Mesendoderm (in vitro differentiated cells): ENCODE results near the gene MRPS25.

Experiments used
- DNase-seq: peaks from one replicate; pipeline ENCODE4 v3.0.0; 2013
- H2AK5ac ChIP-seq: 2 replicates; pipeline ENCODE4 v1.6.1; 2013; ENCODE audit warnings: low read length, inconsistent platforms
- H2BK120ac ChIP-seq: 2 replicates; pipeline ENCODE4 v1.6.1; 2013; ENCODE audit warnings: low read depth, mild to moderate bottlenecking, low read length, moderate library complexity, mixed read lengths
- H2BK15ac ChIP-seq: replicated peaks from 2 replicates; pipeline ENCODE4 v1.6.1; 2013; ENCODE audit warnings: low read depth, mild to moderate bottlenecking, moderate library complexity
- H2BK5ac ChIP-seq: 2 replicates; pipeline ENCODE4 v1.6.1; 2013; ENCODE audit warnings: low read length, inconsistent platforms
- H3K18ac ChIP-seq: 2 replicates; pipeline ENCODE4 v1.6.1; 2013; ENCODE audit warnings: mild to moderate bottlenecking, low read length, mixed read lengths
- H3K23ac ChIP-seq: one replicate; pipeline ENCODE4 v1.6.1; 2013; ENCODE audit warnings: low read length
- H3K27ac ChIP-seq: 2 replicates; pipeline ENCODE4 v1.5.1; 2013; ENCODE audit warnings: low read depth, mild to moderate bottlenecking, inconsistent platforms, low read length, moderate library complexity
- H3K27me3 ChIP-seq: 2 replicates; pipeline ENCODE4 v1.6.1; 2013; ENCODE audit warnings: low read length, control low read depth, mild to moderate bottlenecking, inconsistent platforms; ENCODE audit not compliant: insufficient read depth, poor library complexity
- H3K36me3 ChIP-seq: 2 replicates; pipeline ENCODE4 v1.6.1; 2013; ENCODE audit warnings: low read length, inconsistent platforms; ENCODE audit not compliant: control insufficient read depth, insufficient read depth
- H3K4ac ChIP-seq: one replicate; pipeline ENCODE4 v1.6.1; 2013; ENCODE audit warnings: low read depth, mild to moderate bottlenecking, low read length, moderate library complexity
- H3K4me1 ChIP-seq: 2 replicates; pipeline ENCODE4 v1.6.1; 2013; ENCODE audit warnings: low read depth, low read length, inconsistent platforms; ENCODE audit not compliant: control insufficient read depth
- H3K4me2 ChIP-seq: 2 replicates; pipeline ENCODE4 v1.6.1; 2013; ENCODE audit warnings: low read length
- H3K4me3 ChIP-seq: 2 replicates; pipeline ENCODE4 v1.5.1; 2013; ENCODE audit warnings: mild to moderate bottlenecking, low read length
- H3K56ac ChIP-seq: one replicate; pipeline ENCODE4 v1.6.1; 2013; ENCODE audit warnings: low read length
- H3K79me1 ChIP-seq: 2 replicates; pipeline ENCODE4 v1.6.1; 2013; ENCODE audit warnings: low read length, inconsistent platforms
- H3K79me2 ChIP-seq: 2 replicates; pipeline ENCODE4 v1.6.1; 2013; ENCODE audit warnings: mild to moderate bottlenecking, low read length; ENCODE audit not compliant: control insufficient read depth, insufficient read depth
- H3K9ac ChIP-seq: 2 replicates; pipeline ENCODE4 v1.6.1; 2013; ENCODE audit warnings: low read length, inconsistent platforms
- H4K5ac ChIP-seq: one replicate; pipeline ENCODE4 v1.6.1; 2013; ENCODE audit warnings: low read length
- H4K8ac ChIP-seq: one replicate; pipeline ENCODE4 v1.6.1; 2013; ENCODE audit warnings: low read depth, mild to moderate bottlenecking, control low read depth, low read length, moderate library complexity
- WGBS: extraction: QIAGEN DNeasy Blood & Tissue Kit; methylation state at CpG from one replicate; pipeline ENCODE4 v1.1.7; 2013; ENCODE audit warnings: low lambda C conversion rate, missing lambda C conversion rate; ENCODE audit not compliant: insufficient coverage; ENCODE audit errors: extremely low coverage; 5-methylcytosine and 5-hydroxymethylcytosine counted together

Gene MRPS25

DNA sequence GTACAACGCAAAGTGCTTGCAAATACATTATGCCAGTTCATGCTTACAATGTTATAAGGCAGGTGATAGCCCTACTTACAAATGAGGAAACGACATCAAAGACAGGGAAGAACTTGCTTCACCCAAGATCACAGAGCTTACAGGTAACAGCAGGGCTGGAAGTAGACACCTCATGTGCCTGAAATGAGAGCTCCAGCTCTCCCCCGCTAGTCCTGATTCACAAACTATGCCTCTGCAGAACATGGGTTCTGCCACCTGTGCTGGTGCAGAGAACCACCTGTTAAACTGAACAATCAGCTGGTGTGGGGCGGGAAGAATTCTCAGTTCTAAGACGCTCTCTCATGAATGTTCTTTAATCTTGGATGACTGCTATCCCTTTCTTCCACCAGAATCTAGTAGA lies 26.5 kb upstream of the MRPS25 start:
- Histone ChIP-seq H2AK5ac (no peak overlapping the region), H3K4me2 (no peak overlapping the region), H4K5ac (no peak overlapping the region), H3K4ac (no peak overlapping the region), H3K4me3 (no peak overlapping the region), H4K8ac (no peak overlapping the region), H2BK120ac (no peak overlapping the region), H3K56ac (no peak overlapping the region), H2BK5ac (no peak overlapping the region), H3K79me2 (no peaks in the 10 kb centered on the region), H3K4me1 (no peaks in the 10 kb centered on the region), H3K27ac (no peak overlapping the region), H3K18ac (no peak overlapping the region), H3K9ac (no peak overlapping the region), H2BK15ac (no peak overlapping the region), H3K27me3 (no peaks in the 10 kb centered on the region), H3K23ac (no peak overlapping the region), H3K36me3 (peaks cover 6% of the 10 kb centered on the region), H3K79me1 (no peaks in the 10 kb centered on the region)
- DNase-seq = no peak
- WGBS = no CpG with 5 or more reads among the region's 5 CpGs

DNA sequence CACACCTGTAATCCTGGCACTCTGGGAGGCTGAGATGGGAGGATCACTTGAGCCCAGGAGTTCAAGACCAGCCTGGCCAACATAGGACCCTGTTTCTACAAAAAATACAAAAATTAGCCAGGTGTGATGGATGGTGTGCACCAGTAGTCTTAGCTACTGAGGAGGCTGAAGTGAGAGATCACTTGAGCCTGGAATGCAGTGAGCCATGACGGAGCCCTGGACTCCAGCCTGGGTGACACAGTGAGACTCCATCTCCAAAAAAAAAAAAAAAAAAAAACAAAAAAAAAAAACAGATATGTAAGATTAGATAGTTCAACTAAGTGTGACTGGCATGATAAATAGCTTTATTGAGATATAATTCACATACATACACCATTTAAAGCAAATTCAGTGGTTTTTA lies 24.1 kb upstream of the MRPS25 start:
- Histone ChIP-seq H3K18ac (no peak overlapping the region), H4K8ac (no peak overlapping the region), H3K4me1 (no peaks in the 10 kb centered on the region), H3K79me2 (no peaks in the 10 kb centered on the region), H3K23ac (no peak overlapping the region), H3K4ac (no peak overlapping the region), H3K27me3 (no peaks in the 10 kb centered on the region), H3K36me3 (peaks cover 7% of the 10 kb centered on the region), H2BK5ac (no peak overlapping the region), H2BK120ac (no peak overlapping the region), H3K4me3 (no peak overlapping the region), H3K56ac (no peak overlapping the region), H3K4me2 (no peak overlapping the region), H4K5ac (no peak overlapping the region), H2BK15ac (no peak overlapping the region), H3K9ac (no peak overlapping the region), H3K79me1 (no peaks in the 10 kb centered on the region), H2AK5ac (no peak overlapping the region), H3K27ac (no peak overlapping the region)
- no peak for DNase-seq
- WGBS = no CpG with 5 or more reads among the region's 1 CpG

DNA sequence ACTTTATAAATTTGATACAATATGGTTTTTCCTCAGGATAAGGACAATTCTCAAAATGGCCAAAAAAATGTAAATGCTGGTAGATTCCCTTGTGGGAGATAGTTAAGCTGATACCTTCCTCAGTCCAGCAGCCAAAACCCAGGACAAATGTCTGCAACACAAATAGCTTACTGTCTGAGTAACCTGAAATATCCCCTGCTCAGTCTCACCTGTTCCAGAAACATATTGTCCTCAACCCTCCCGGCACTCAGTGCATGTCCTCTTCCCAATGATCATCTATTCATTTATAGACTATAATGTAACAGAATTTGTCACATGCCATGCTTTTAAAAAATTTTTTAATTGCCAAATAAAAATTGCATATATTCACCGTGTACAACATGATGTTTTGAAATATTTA lies 21.6 kb upstream of the MRPS25 start:
- no peak overlapping the region for H3K18ac ChIP-seq
- no peak overlapping the region for H2BK120ac ChIP-seq
- no peak overlapping the region for H3K4me3 ChIP-seq
- no peaks in the 10 kb centered on the region for H3K79me1 ChIP-seq
- no peaks in the 10 kb centered on the region for H3K27me3 ChIP-seq
- H4K5ac ChIP-seq = no peak overlapping the region
- no peak overlapping the region for H3K56ac ChIP-seq
- no peak for DNase-seq
- H3K36me3 ChIP-seq = peaks cover 9% of the 10 kb centered on the region
- H3K4ac ChIP-seq = no peak overlapping the region
- no peak overlapping the region for H2BK5ac ChIP-seq
- H3K4me2 ChIP-seq = no peak overlapping the region
- no peaks in the 10 kb centered on the region for H3K79me2 ChIP-seq
- no CpG with 5 or more reads among the region's 2 CpGs for WGBS
- H3K23ac ChIP-seq = no peak overlapping the region
- H4K8ac ChIP-seq = no peak overlapping the region
- no peaks in the 10 kb centered on the region for H3K4me1 ChIP-seq
- no peak overlapping the region for H2AK5ac ChIP-seq
- H3K9ac ChIP-seq = no peak overlapping the region
- no peak overlapping the region for H3K27ac ChIP-seq
- no peak overlapping the region for H2BK15ac ChIP-seq

DNA sequence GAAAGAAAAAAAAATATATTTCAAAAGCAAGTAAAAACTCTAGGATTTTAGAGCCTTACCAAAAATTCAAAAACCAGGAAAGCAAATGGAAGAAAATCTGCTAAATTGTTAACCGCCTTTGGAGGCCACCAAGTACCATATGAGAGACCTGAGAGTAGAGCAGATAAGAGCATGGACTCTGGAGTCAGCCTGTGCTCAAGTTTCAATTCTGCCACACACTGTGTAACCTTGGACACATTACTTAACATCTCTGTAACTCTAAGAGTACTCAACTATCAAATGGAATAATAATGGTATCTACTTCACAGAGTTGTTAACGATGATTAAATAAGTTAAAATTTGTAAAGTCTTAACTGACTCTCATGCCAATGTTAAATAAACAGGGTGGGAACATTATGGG lies 21.1 kb upstream of the MRPS25 start:
- Histone ChIP-seq H3K4ac (no peak overlapping the region), H3K4me2 (no peak overlapping the region), H3K27me3 (no peaks in the 10 kb centered on the region), H3K79me2 (no peaks in the 10 kb centered on the region), H3K23ac (no peak overlapping the region), H3K9ac (no peak overlapping the region), H3K79me1 (no peaks in the 10 kb centered on the region), H3K18ac (no peak overlapping the region), H2AK5ac (no peak overlapping the region), H3K56ac (no peak overlapping the region), H2BK120ac (no peak overlapping the region), H3K27ac (no peak overlapping the region), H3K36me3 (peaks cover 9% of the 10 kb centered on the region), H4K8ac (no peak overlapping the region), H2BK5ac (no peak overlapping the region), H3K4me1 (no peaks in the 10 kb centered on the region), H3K4me3 (no peak overlapping the region), H2BK15ac (no peak overlapping the region), H4K5ac (no peak overlapping the region)
- DNase-seq = no peak
- WGBS = no CpG with 5 or more reads among the region's 2 CpGs

DNA sequence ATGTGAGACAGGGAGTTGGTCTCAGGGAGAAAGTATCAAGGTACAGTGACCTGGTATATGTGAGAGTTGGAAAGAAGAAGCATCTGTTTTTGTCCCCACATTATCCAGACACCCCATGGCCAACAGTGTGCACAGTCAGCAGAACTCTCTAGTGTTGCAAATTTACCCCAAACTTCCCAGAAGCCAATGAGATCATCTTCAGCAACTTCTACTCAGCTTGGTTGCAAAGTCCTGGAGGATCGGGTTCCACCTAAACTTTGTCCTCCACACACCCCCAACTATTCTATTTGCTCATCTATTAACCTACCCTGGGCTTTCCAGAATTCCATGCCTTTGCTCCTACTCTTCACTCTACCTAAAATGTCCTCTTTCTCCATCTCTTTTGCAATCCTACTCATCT lies 18.1 kb upstream of the MRPS25 start:
- no peaks in the 10 kb centered on the region for H3K27me3 ChIP-seq
- peaks cover 13% of the 10 kb centered on the region for H3K36me3 ChIP-seq
- no peak overlapping the region for H3K9ac ChIP-seq
- H2AK5ac ChIP-seq = no peak overlapping the region
- H3K23ac ChIP-seq = no peak overlapping the region
- WGBS = no CpG with 5 or more reads among the region's 1 CpG
- H3K27ac ChIP-seq = no peak overlapping the region
- H2BK120ac ChIP-seq = no peak overlapping the region
- no peak overlapping the region for H4K5ac ChIP-seq
- no peak overlapping the region for H3K4me2 ChIP-seq
- no peaks in the 10 kb centered on the region for H3K4me1 ChIP-seq
- no peak overlapping the region for H3K4ac ChIP-seq
- no peaks in the 10 kb centered on the region for H3K79me2 ChIP-seq
- no peaks in the 10 kb centered on the region for H3K79me1 ChIP-seq
- H2BK15ac ChIP-seq = no peak overlapping the region
- H3K56ac ChIP-seq = no peak overlapping the region
- H3K4me3 ChIP-seq = no peak overlapping the region
- no peak overlapping the region for H3K18ac ChIP-seq
- no peak overlapping the region for H4K8ac ChIP-seq
- no peak for DNase-seq
- no peak overlapping the region for H2BK5ac ChIP-seq

DNA sequence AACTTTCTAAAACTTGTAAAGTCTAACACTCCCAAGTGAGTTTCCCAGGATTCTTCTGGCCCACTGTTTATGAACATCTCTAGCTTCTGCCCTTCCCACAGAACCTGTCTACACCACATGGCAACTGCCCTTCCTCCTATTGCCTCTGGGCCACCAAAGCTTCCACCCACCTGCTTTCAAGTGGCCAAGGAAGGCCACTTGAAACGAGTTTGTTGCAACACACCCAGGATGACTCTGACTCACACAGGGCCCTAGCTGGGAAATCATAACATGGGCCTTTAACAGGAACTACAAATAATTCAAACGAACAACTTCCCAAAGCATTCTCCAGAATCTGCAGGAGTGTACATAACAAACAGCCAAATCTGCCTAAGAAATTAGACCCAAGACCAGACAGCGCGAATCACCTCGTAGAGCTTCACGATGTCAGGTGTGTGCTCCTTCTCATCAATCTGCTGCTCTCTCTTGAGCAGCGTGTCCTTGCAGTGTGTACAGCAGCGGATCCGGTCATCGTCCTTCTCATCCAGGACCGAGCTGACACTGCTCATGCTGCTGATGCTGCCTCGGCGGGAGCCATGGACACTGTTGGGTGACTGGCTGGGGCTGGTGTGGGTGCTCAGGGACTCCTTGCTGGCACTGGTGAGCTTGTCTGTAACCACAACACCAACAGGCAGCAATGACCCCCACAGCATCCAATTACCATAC lies 17.0 kb upstream of the MRPS25 start:
- WGBS = no CpG with 5 or more reads among the region's 13 CpGs
- H2AK5ac ChIP-seq = no peak overlapping the region
- no peaks in the 10 kb centered on the region for H3K79me2 ChIP-seq
- H3K27me3 ChIP-seq = no peaks in the 10 kb centered on the region
- H3K4me3 ChIP-seq = no peak overlapping the region
- H3K9ac ChIP-seq = no peak overlapping the region
- no peak overlapping the region for H4K8ac ChIP-seq
- no peak overlapping the region for H4K5ac ChIP-seq
- H2BK5ac ChIP-seq = no peak overlapping the region
- no peak overlapping the region for H3K4me2 ChIP-seq
- H3K36me3 ChIP-seq = peaks cover 16% of the 10 kb centered on the region
- H3K79me1 ChIP-seq = no peaks in the 10 kb centered on the region
- no peak overlapping the region for H3K56ac ChIP-seq
- H3K18ac ChIP-seq = no peak overlapping the region
- H3K23ac ChIP-seq = no peak overlapping the region
- H3K4ac ChIP-seq = no peak overlapping the region
- no peak overlapping the region for H3K27ac ChIP-seq
- H2BK15ac ChIP-seq = no peak overlapping the region
- no peak for DNase-seq
- no peaks in the 10 kb centered on the region for H3K4me1 ChIP-seq
- H2BK120ac ChIP-seq = no peak overlapping the region
